SHP77 treated with DMSO at 0.1 percent for 48 hours (cell line): ENCODE results near the gene GPR162.

Experiments used
- DNase-seq: peaks from one replicate; lab custom pipeline; 2025; lab: John Stamatoyannopoulos, UW

Gene GPR162

GRCh38 chr12:6834873-6835272, 13.3 kb downstream of the GPR162 start:
- DNase-seq, result no peak

DNA sequence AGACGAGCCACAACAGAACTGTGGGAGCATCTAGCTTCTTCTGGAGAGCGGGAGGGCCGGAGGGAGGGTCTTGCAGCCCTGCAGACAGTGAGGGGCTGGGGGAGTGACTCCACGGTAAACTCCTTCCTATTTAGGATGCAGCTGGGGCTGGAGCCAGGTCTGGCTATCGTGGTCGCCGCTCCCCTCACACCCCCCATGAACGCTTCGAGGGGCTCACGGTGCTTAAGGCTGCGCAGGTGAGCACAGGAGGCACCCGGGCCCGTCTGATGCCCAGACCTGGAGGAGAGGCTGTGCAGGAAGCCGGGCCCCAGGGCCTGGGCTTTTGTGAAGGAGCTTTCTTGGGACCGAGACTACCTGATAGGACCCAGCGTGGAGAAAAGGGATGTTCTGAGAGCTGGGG, 15.2 kb downstream of the GPR162 start:
- no peak for DNase-seq

- no peak for DNase-seq
These were observed 15.9 kb downstream of the GPR162 start for GRCh38 chr12:6837370-6838060.

GRCh38 chr12:6838854-6839253, 17.2 kb downstream of the GPR162 start:
- no peak for DNase-seq

DNA sequence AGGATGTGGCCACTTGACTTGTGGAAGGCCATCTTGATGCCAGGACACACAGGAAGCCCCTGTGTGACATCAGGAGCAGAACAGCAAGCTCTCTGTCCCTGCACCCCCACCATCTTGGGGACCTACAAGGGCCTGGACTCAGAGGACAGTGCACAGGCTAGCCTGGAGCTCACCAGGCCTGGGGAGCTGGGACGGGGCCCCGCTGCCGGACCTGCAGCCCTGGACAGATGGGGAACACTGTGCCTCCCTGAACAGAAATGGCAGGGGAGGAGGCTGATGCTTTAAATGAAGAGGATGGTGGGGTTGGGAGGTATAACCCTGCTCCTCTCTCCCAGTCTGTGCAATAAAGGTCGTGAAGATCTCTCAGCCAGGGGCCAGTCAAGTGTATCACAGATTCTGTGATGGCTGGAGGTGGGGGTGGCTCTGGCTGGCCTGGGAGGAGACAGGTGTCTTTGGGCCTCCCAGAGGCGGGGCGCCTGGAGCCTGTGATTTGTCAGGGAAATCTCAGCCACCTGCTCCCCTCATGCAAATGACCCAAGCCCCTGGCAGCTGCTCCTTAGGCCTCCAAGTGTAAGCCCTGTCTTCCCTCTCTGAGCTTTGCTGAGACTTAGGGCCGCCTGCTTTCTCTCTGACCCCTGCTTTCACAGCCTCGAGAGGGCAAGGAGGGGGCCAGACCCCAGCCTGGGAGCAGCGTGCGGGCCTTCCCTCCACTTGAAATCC, 18.0 kb downstream of the GPR162 start:
- no peak for DNase-seq

DNA sequence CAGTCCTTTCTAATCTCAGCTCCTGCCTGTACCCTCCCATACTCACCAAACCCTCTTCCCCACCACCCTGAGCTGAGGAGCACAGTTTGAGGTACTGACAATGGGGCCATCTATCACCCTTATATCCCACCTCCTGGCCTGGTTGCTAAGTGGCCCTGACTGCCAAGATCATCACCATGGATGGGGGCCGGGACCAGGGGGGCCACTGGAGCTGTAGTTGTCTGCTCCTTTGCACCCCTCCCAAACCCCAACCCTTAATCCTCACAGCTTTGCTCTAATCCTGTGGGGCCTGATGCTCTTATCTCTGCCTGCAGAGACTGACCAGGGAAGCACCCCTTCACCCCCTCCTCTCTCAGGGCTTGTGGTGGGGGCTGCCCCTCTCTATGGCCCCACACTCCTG, 18.7 kb downstream of the GPR162 start:
- DNase-seq, result no peak

- no peak for DNase-seq
These were observed 19.3 kb downstream of the GPR162 start, which contains the start of gene GNB3 for GRCh38 chr12:6840761-6841515. Gene GNB3 (plus strand): TSS chr12:6840925. CDS start chr12:6841288, 363 bp downstream.

DNA sequence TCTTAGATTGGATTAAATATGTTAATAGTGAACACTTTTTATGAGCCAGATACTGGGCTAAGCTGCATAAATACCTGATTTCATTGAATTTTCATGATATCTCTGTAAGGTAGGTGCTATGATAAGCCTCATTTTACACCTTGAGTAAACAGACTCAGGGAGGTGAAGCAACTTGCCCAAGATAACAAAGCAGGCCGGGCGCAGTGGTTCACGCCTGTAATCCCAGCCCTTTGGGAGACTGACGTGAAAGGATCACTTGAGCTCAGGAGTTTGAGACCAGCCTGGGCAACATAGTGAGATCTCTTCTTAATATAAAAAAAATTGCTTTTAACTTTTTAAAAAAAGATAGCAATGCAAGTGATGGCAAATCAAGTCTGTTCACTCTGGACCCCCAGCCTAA, 20.5 kb downstream of the GPR162 start:
- no peak for DNase-seq

DNA sequence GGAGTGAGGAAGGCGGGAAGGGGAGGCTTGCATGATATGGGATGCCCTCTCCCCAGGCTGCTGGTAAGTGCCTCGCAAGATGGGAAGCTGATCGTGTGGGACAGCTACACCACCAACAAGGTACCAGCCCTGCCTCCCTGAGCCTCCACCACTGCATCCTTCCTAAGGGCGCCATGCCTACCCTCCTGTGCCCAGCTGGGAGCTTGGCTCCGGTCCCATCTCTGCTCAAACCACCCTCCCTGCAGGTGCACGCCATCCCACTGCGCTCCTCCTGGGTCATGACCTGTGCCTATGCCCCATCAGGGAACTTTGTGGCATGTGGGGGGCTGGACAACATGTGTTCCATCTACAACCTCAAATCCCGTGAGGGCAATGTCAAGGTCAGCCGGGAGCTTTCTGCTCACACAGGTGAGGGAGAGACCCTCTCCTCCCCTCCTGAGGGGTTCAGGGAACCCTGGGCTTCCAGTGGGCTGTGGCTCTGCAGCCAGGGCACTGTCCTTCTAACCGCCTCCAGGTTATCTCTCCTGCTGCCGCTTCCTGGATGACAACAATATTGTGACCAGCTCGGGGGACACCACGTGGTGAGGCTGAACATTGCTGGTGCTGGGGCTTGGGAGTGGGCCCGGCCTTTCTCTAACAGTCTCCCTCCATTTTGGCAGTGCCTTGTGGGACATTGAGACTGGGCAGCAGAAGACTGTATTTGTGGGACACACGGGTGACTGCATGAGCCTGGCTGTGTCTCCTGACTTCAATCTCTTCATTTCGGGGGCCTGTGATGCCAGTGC, 21.7 kb downstream of the GPR162 start:
- no peak for DNase-seq

DNA sequence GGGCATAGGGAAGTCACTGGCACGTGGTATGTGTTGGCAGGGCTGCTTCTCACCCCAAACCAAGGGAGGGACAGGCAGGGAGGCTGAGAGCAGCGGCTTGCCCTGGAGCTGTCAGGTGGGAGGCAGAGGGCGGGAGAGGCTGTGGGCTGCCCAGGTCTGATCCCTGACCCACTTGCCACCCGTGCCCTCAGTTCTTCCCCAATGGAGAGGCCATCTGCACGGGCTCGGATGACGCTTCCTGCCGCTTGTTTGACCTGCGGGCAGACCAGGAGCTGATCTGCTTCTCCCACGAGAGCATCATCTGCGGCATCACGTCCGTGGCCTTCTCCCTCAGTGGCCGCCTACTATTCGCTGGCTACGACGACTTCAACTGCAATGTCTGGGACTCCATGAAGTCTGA, 23.8 kb downstream of the GPR162 start:
- no peak for DNase-seq

- no peak for DNase-seq
These were observed 24.8 kb downstream of the GPR162 start for GRCh38 chr12:6846316-6846869.

DNA sequence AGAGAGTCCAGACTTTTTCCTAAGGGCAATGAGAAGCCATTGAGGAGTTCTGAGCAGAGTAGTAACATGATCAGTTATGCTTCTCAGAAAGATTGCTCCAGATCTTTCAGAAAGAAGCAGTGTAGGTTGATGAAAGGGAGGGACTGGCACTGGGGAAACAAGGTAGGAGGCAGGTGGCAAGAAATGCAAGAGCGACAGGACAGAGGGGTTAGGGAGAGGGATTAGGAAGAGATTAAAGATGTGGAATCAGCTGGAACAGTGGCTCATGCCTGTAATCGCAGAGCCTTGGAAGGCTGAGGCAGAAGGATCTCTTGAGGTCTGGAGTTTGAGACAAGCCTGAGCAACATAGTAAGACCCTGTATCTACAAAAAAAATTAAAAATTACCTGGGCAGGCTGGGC, 26.1 kb downstream of the GPR162 start:
- no peak for DNase-seq

DNA sequence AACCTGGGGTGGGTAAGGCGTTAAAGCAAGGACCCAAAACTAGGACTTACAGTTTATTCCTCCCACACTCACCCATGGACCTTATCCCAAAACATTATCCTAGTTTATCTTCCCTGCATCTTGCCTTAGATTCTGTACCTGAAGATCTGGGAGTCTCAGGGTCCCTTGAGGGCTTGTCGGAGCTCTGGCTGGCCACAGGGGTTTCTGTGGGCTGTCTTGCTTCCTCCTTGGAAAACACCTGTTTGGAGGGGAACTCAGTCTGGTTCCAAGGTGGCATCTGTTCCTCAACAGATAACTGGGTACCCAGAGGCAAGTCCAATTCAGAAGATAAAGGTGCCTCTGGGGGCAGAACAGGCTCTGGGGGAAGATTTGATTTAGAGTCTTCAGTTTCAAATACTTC, 27.8 kb downstream of the GPR162 start:
- no peak for DNase-seq

- no peak for DNase-seq
These were observed 28.4 kb downstream of the GPR162 start for GRCh38 chr12:6849976-6850560.

DNA sequence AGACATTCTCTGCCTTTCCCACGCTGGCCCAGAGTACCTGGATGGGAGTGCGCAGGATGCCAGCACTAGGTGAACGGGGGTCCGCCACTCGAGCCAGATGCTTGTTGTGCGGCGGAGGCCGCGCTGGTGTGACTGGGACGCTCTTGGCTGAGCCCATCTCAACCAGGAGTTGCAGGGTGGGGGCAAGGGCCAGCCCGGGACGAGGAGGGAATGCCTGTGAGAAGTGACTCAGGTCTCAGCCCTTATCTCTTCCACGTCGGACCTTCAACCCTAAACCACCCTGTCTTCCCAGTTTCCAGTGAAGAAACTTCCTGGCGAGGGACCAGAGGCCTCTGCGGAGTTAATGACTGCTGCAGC, 29.2 kb downstream of the GPR162 start:
- no peak for DNase-seq

- DNase-seq, result peak; percentile 77
These were observed 29.7 kb downstream of the GPR162 start, which contains the start of gene CDCA3 for GRCh38 chr12:6851153-6851920. Gene CDCA3 (minus strand): TSS chr12:6851286. CDS start chr12:6850952, 334 bp downstream.

DNA sequence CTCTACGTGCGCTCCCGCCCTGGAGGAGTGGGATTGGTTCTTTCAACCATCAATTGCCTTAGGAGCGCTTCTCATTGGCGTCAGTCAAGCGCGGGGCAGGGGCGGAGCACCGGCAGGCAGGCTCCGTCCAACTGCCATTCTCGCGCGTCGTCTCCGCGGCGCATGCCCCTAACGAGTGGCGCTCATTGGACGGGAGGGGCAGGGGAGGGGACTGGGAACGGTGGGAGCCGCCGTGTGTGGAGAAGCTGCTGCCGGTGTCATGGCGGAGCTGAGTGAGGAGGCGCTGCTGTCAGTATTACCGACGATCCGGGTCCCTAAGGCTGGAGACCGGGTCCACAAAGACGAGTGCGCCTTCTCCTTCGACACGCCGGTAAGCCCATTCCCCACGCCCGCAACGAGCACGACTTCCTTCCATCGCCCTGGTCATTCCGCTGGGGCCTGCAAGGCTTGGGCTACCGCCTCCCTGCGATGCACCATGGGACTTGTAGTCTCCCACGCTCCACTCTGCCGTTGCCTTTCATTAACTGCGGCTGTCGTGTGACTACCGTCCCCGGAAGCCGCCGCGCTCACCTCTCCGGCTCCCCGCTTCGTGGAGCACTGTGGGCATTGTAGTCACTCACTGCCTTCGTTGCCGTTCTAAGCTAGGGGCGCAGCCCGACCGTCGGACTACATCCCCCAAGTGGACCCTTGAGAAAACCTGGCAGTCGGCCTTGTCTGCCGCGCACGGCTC, 30.5 kb downstream of the GPR162 start, which contains the start of gene USP5:
TSS of gene USP5 (plus strand) at position 230 of the 730 bp plus-strand sequence. CDS start at position 260, 30 bp downstream.
- peak; percentile 89 for DNase-seq

- no peak for DNase-seq
These were observed 31.2 kb downstream of the GPR162 start for GRCh38 chr12:6852651-6853354.

- no peak for DNase-seq
These were observed 32.0 kb downstream of the GPR162 start for GRCh38 chr12:6853626-6854025.
